Mesothelial cell of epicardium (in vitro differentiated cells): ENCODE measurements around the gene CYB5B. TPM values are rescaled to one million over a fixed set of nuclear protein-coding genes. Genes with fewer than 3 reads are reported as not detected.
"Not testable (repeated sequence)": the region's sequence is repeated elsewhere in the genome, so short reads cannot be mapped to it uniquely, and the experiment has no call there.

ENCODE experiments used
- DNase-seq, 2 experiments: peaks; one replicate each; pipeline ENCODE4 v3.0.0; 2021; ENCODE audit warnings: low spot score in 2 of 2; ENCODE audit not compliant: unreplicated experiment in 2 of 2
- H3K27ac Mint-ChIP-seq: 2 replicates; pipeline ENCODE4 v1.8.0; 2021; ENCODE audit warnings: mixed read lengths
- H3K27me3 Mint-ChIP-seq: 2 replicates; pipeline ENCODE4 v1.8.0; 2021; ENCODE audit warnings: low read depth, mixed read lengths
- H3K36me3 Mint-ChIP-seq: 2 replicates; pipeline ENCODE4 v1.8.0; 2021; ENCODE audit warnings: mixed read lengths
- H3K4me1 Mint-ChIP-seq: 2 replicates; pipeline ENCODE4 v1.8.0; 2021; ENCODE audit warnings: mixed read lengths
- H3K4me3 Mint-ChIP-seq: 2 replicates; pipeline ENCODE4 v1.8.0; 2021; ENCODE audit warnings: mild to moderate bottlenecking, moderate library complexity, mixed read lengths
- H3K9me3 Mint-ChIP-seq: 2 replicates; pipeline ENCODE4 v1.8.0; 2021; ENCODE audit warnings: mixed read lengths
- CTCF ChIP-seq: fragments of 200-600 bp; sonication (generic); IDR thresholded peaks from one replicate; pipeline ENCODE4 v1.5.0; 2021; ENCODE audit warnings: antibody characterized with exemption; ENCODE audit not compliant: unreplicated experiment
- total RNA-seq: library from RNA; stranded (reverse); gene quantifications from 3 replicates; pipeline ENCODE4 v1.2.1, GENCODE V29; 2021

Gene CYB5B
- total RNA-seq, 1 donor from 2014 or later: 101 TPM

GRCh38 chr16:69440250-69440649, 15.8 kb downstream of the CYB5B start:
- peak overlapping the region; percentile 73 for H3K27ac Mint-ChIP-seq
- H3K4me3 Mint-ChIP-seq: no peak overlapping the region
- no peak for TF ChIP-seq CTCF
- peaks cover 4% of the 10 kb centered on the region for H3K9me3 Mint-ChIP-seq
- peaks cover 17% of the 10 kb centered on the region for H3K36me3 Mint-ChIP-seq
- peaks cover 40% of the 10 kb centered on the region for H3K4me1 Mint-ChIP-seq
- no peaks in the 10 kb centered on the region for H3K27me3 Mint-ChIP-seq
- DNase-seq: no peak

DNA sequence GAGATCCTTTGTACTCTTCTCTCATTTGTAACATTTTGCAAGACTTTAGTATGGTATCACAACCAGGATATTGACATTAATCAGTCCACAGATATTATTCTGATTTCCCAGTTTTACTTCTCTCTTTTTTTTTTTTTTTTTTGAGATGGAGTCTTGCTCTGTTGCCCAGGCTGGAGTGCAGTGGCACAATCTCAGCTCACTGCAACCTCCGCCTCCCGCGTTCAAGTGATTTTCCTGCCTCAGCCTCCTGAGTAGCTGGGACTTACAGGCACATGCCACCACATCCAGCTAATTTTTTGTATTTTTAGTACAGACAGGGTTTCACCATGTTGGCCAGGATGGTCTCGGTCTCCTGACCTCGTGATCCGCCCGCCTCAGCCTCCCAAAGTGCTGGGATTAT, 16.6 kb downstream of the CYB5B start:
- H3K4me3 Mint-ChIP-seq, DNase-seq, H3K27me3 Mint-ChIP-seq, H3K9me3 Mint-ChIP-seq: not testable (repeated sequence)
- H3K36me3 Mint-ChIP-seq: peaks cover 17% of the 10 kb centered on the region
- peaks cover 38% of the 10 kb centered on the region for H3K4me1 Mint-ChIP-seq
- peak overlapping the region; percentile 86 for H3K27ac Mint-ChIP-seq

DNA sequence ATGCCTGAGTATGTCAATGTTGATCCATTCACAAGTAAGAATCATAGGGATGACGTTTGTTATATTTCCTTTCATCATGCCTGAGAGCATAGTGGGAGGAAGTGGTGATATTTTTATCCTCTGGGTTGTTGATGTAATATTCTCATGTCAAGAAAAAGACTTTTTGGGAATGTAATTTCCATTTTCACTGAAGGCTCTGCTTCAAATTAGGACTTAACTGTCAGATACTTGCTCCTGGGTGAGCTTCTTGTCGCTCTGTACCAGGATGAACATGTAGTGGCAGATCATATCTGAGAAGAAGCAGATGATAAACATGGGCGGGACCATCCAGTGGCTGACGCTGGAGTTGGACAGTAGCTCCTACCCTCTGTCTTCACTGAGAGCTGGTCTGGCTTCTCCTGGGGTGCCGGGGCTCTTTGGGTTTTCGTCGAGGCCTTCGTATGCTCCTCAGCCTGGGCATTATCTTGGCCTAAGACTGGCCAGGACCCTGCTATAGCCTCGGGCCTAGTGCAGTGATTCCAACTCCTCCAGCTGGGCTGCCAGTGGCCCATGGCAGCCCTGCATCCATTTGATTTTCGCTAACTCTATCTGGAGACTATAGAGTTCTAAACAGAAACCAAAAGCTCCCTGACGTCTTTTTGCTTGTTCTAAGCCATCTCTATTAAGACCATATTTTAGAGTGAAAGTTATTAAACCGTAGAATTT, 19.7 kb downstream of the CYB5B start:
- Mint-ChIP-seq H3K4me1 (peaks cover 45% of the 10 kb centered on the region), H3K27ac (peak overlapping the region; percentile 90), H3K27me3 (no peaks in the 10 kb centered on the region), H3K4me3 (no peak overlapping the region), H3K36me3 (peaks cover 15% of the 10 kb centered on the region), H3K9me3 (no peaks in the 10 kb centered on the region)
- no peak for DNase-seq
- no peak for TF ChIP-seq CTCF

- Mint-ChIP-seq H3K27ac (peak overlapping the region; percentile 90), H3K27me3 (no peaks in the 10 kb centered on the region)
- no peak for DNase-seq
These were observed 20.6 kb downstream of the CYB5B start for GRCh38 chr16:69444873-69445517.

GRCh38 chr16:69448470-69449193, 24.2 kb downstream of the CYB5B start:
- peaks cover 12% of the 10 kb centered on the region for H3K36me3 Mint-ChIP-seq
- H3K27ac Mint-ChIP-seq: peak overlapping the region; percentile 88
- no peaks in the 10 kb centered on the region for H3K27me3 Mint-ChIP-seq
- no peak overlapping the region for H3K4me3 Mint-ChIP-seq
- H3K9me3 Mint-ChIP-seq: no peaks in the 10 kb centered on the region
- H3K4me1 Mint-ChIP-seq: peaks cover 49% of the 10 kb centered on the region
- no peak for TF ChIP-seq CTCF
- no peak for DNase-seq

More at GRCh38 chr16:69444873-69445517, 20.6 kb downstream of the CYB5B start:
- Mint-ChIP-seq H3K4me3 (no peak overlapping the region), H3K36me3 (peaks cover 14% of the 10 kb centered on the region), H3K9me3 (no peaks in the 10 kb centered on the region), H3K4me1 (peaks cover 52% of the 10 kb centered on the region)
- TF ChIP-seq CTCF: no peak

DNA sequence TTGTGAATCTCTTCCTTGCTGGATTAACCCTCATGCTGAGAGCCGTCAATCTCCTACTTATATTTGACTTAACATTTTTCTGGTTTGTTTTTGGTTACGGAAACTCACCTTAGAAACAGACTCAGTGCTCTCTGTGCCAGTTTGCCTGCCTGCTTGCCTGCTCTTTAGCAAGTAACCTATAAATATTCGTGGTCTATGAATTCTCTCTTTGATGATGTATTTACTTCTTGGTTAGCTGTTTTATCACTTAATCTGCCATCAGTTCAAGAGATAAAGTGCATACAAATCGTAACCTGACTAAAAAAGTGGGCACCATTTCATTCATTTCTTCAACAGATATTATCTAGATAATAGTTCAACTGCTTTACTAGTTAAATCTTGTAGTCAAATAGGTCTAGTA, 26.7 kb downstream of the CYB5B start:
- Mint-ChIP-seq H3K4me1 (peaks cover 43% of the 10 kb centered on the region), H3K27ac (peak overlapping the region; percentile 70), H3K4me3 (no peak overlapping the region), H3K27me3 (no peaks in the 10 kb centered on the region), H3K9me3 (no peaks in the 10 kb centered on the region), H3K36me3 (peaks cover 18% of the 10 kb centered on the region)
- TF ChIP-seq CTCF: no peak
- no peak for DNase-seq
